GM21723 (cell line): Measurements from ENCODE around the gene RANBP17.
"Not testable (repeated sequence)": the region's sequence is repeated elsewhere in the genome, so short reads cannot be mapped to it uniquely, and the experiment has no call there.

Experiments
- ATAC-seq: cut with Tn5 transposase; IDR thresholded peaks from one replicate; pipeline ENCODE4 v1.9.1; 2021; ENCODE audit warnings: mild to moderate bottlenecking, moderate library complexity; ENCODE audit not compliant: unreplicated experiment

Gene RANBP17

DNA sequence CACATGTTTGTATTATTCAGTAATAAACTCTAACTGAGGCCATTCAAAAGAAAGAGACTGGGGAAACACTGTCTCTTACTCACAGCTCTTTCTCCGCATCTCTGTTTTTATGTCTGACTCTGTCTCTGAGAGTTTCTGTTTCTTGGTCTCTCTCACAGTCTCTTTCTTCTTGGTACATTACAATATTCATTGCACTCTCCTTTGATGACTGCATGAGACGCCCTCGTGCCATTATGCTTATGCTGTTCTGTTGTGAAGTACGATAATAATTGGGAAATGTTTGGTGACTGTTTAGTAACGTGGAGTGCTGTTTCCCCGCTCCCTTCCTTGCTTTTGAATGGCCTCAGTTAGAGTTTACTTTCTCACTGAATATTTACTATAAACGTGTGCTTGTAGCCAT is 421.9 kb downstream of the RANBP17 start:
- no peak for ATAC-seq

- ATAC-seq = no peak
Observed at GRCh38 chr5:171285465-171285864, 423.6 kb downstream of the RANBP17 start.

DNA sequence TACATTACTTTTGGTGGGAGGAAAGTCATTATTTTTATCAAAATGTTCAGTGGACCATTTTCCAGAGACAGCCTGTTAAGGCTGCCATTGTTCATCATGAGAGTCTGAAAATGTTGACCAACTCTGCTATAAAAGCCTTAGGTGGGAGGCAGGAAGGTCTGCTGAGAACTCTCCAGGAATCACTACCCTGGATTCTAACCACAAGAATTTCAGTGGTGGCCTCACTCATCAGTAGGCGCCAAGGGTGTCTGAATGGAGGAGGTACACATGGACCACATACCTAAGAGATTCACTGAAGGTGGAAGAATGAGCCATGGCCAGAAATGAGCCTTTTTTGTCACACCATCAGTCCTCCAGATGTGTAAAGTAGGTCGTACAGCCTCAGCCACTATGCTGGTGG is 426.2 kb downstream of the RANBP17 start:
- ATAC-seq = no peak

GRCh38 chr5:171291371-171291770 is 429.6 kb downstream of the RANBP17 start:
- no peak for ATAC-seq

GRCh38 chr5:171295299-171295698 is 433.5 kb downstream of the RANBP17 start:
- ATAC-seq = no peak

DNA sequence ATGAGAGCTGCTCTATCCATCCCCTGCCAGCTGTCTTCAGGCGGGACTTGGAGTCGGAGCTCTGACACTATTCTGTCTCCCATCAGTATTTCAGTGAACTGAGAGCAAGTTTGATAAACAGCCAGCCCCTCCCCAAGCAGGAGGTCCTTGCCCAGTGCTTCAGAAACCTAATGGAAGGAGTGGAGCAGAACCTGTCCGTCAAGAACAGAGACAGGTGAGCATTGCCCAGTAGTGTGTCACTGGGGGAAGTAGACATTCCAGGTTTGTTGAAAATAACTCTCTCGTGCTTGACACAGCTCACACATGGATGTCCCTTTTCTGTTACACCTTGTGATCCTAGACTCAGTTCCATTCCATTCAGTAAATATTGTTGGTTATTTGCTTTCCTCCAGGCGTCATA is 434.0 kb downstream of the RANBP17 start:
- ATAC-seq = no peak

GRCh38 chr5:171297941-171298340 is 436.1 kb downstream of the RANBP17 start:
- ATAC-seq = not testable (repeated sequence)

DNA sequence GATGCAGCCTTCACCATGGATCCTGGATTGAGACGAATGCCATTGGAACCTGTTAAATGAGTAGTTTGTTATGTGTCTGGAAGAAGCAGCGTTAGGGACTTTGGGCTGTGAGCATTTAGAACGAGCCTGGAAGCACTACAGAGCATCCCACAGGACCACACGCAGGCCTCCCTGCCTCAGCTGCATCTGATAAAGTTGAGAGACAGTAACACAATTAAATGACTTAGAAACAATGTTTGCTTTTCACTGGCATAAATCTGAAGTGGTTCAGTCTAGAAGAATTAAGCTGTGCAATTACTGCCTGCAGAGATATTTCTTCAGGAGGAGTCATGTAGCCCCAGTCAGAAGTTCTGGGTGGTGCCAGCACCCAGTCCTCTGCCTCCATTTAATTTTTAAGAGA is 437.4 kb downstream of the RANBP17 start:
- ATAC-seq = no peak

GRCh38 chr5:171299851-171300250 is 438.0 kb downstream of the RANBP17 start:
- no peak for ATAC-seq

GRCh38 chr5:171300358-171300757 is 438.5 kb downstream of the RANBP17 start:
- ATAC-seq = no peak

GRCh38 chr5:171306166-171306565 is 444.3 kb downstream of the RANBP17 start:
- no peak for ATAC-seq

DNA sequence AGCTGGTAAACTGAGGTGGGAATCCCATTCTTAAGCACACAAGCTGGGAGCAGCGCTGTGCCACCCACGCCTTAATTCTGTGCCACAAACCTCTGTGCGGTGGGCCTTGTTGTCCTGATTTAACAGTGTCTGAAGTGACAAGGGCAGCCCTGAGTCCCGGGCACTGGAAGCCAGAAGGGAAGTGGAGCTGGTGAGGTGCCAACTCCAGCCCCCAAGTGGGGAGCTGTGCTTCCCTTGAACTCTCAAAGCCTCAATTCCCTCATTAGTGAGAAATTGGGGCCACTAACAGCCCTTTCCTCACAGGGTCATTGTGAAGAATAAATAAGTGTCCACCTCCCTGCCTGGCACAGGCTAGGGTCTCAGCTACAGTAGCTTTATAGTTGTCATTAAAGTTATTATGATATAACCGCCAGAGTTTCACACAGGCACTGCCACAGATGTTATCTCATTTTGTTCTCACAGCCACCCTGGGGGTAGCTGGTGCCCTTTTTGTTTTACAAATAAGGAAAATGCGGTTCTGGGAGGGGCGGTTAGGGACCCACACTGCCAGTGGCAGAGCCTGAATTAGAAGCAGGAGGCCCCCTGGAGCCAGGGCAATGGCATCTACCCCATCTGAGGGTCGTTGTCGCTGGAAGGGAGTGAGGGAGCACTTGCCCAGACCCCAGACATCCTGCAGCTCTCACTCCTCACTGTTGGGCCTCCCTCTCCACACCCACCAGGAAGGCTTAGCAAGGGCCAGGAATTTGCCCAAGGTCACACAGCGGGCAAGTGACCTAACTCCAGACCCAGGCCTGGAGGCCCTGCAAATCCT is 445.2 kb downstream of the RANBP17 start:
- ATAC-seq = no peak

DNA sequence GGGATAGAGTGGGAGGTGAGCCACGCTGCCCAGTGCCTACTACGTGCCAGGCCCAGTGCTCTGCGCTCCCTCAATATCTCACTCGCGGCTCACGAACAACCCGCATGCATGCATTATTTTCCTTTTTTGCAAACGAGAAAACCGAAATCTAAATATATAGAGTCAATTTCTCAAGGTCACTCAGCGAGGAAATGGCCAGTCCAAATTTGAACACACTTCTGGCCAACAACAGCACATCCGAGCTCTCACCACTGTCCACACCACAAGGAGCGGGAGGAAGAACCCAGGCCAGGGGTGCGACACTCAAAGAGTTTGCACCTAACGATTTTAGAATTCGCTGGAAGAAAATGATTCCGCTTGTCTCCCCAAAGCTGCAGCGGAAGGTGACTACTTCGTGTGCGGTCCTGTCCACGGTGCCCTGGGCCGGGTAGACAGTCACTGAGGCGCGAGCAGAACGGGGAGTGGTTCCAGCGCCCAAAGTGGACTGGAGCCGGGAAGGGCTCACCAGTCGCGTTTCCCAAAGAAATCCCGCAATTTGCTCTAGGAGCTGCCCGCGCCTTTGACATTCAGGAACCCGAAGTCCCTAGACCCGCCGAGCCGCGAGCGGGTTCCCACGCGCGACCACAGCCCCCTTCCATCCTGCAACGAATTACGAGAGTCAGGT is 446.1 kb downstream of the RANBP17 start:
- no peak for ATAC-seq

- ATAC-seq = no peak
Observed at GRCh38 chr5:171308453-171309275, 446.8 kb downstream of the RANBP17 start, which contains the start of gene TLX3. Gene TLX3, plus strand, starts transcription at chr5:171309248. Its CDS starts 118 bp downstream, at chr5:171309366.

GRCh38 chr5:171309276-171310211 is 447.7 kb downstream of the RANBP17 start:
- ATAC-seq = no peak

GRCh38 chr5:171310212-171310818 is 448.5 kb downstream of the RANBP17 start:
- no peak for ATAC-seq

DNA sequence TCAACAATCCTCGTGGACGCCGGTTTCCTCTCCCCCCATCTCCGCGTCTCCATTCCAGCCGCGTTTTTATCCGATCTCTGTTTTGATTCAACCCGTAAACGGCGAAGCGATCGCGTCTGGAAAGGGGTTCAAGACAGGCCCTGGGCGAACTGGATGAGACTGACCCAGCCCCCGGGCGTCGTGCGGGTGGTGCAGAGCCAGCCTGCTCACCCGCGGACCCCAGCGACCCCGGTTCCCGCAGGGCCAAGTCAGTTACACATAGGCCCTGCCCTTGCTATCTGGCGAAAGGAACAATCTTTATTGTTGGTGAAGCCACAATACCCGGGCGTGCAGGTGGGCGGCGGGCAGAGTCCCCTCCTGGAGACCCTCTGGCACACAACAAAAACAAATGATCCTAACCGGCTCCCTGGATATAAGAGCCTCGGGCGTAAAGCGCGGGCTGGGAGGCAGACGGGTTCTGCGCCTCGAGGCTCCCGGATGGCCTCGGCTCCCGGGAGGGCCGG is 449.1 kb downstream of the RANBP17 start:
- no peak for ATAC-seq

- ATAC-seq = no peak
Observed at GRCh38 chr5:171311322-171312077, 449.7 kb downstream of the RANBP17 start.
